DOHH2 (cell line): ENCODE measurements around the gene PAQR9.

Experiments
- H3F3A ChIP-seq: fragments of 200-600 bp; sonication (generic), shearing (Covaris generic); 2 replicates; pipeline ENCODE4 v1.6.0; 2016; ENCODE audit warnings: antibody characterized with exemption, mild to moderate bottlenecking; ENCODE audit not compliant: control insufficient read depth, insufficient read depth
- H3K27ac ChIP-seq: fragments of 200-600 bp; sonication (generic); 2 replicates; pipeline ENCODE4 v1.5.1; 2014; ENCODE audit warnings: low read depth, mild to moderate bottlenecking, low read length, moderate library complexity
- H3K27me3 ChIP-seq: fragments of 200-600 bp; sonication (generic); 2 replicates; pipeline ENCODE4 v1.6.1; 2014; ENCODE audit warnings: mild to moderate bottlenecking, low read length, mixed read lengths; ENCODE audit not compliant: control insufficient read depth
- H3K36me3 ChIP-seq: fragments of 200-600 bp; sonication (generic); 2 replicates; pipeline ENCODE4 v1.6.1; 2014; ENCODE audit warnings: mild to moderate bottlenecking, low read length, moderate library complexity, mixed read lengths; ENCODE audit not compliant: control insufficient read depth
- H3K4me1 ChIP-seq: fragments of 200-600 bp; sonication (generic); 2 replicates; pipeline ENCODE4 v1.6.1; 2014; ENCODE audit warnings: mild to moderate bottlenecking, low read length, mixed read lengths; ENCODE audit not compliant: control insufficient read depth
- H3K4me2 ChIP-seq: fragments of 200-600 bp; sonication (generic); 2 replicates; pipeline ENCODE4 v1.6.0; 2014; ENCODE audit warnings: mild to moderate bottlenecking, low read length, moderate library complexity
- H3K4me3 ChIP-seq: fragments of 200-600 bp; sonication (generic); 2 replicates; pipeline ENCODE4 v1.5.1; 2014; ENCODE audit warnings: mild to moderate bottlenecking, low read length, mixed read lengths
- H3K79me2 ChIP-seq: fragments of 200-600 bp; sonication (generic); 2 replicates; pipeline ENCODE4 v1.6.1; 2014; ENCODE audit warnings: mild to moderate bottlenecking, low read length, mixed read lengths; ENCODE audit not compliant: control insufficient read depth
- H3K9me2 ChIP-seq: fragments of 200-600 bp; sonication (generic); replicated peaks from 2 replicates; pipeline ENCODE4 v1.6.1; 2014; ENCODE audit warnings: mild to moderate bottlenecking, low read length, mixed read lengths; ENCODE audit not compliant: control insufficient read depth
- H3K9me3 ChIP-seq: fragments of 200-600 bp; sonication (generic); 2 replicates; pipeline ENCODE4 v1.6.1; 2014; ENCODE audit warnings: antibody characterized with exemption, low read length, mixed read lengths; ENCODE audit not compliant: control insufficient read depth, insufficient read depth
- H4K20me1 ChIP-seq: fragments of 200-600 bp; sonication (generic); 2 replicates; pipeline ENCODE4 v1.6.0; 2014; ENCODE audit warnings: low read depth, mild to moderate bottlenecking, antibody characterized with exemption, low read length, moderate library complexity; ENCODE audit not compliant: control insufficient read depth, insufficient read depth
- CTCF ChIP-seq: fragments of 200-600 bp; sonication (generic); IDR thresholded peaks from one replicate; pipeline ENCODE4 v1.5.1; 2014; ENCODE audit warnings: antibody characterized with exemption, mild to moderate bottlenecking, low read depth, low read length; ENCODE audit not compliant: poor library complexity, severe bottlenecking
- EZH2phosphoT487 ChIP-seq: fragments of 200-600 bp; sonication (generic); IDR thresholded peaks from 2 replicates; pipeline ENCODE4 v1.6.1; 2017; ENCODE audit warnings: borderline replicate concordance, mild to moderate bottlenecking, antibody characterized with exemption, low read length, moderate library complexity, mixed read lengths

The PAQR9 gene

GRCh38 chr3:142929890-142930289 is 33.6 kb downstream of the PAQR9 start:
- no peaks in the 10 kb centered on the region for H3K36me3 ChIP-seq
- H3K27ac ChIP-seq: no peak overlapping the region

DNA sequence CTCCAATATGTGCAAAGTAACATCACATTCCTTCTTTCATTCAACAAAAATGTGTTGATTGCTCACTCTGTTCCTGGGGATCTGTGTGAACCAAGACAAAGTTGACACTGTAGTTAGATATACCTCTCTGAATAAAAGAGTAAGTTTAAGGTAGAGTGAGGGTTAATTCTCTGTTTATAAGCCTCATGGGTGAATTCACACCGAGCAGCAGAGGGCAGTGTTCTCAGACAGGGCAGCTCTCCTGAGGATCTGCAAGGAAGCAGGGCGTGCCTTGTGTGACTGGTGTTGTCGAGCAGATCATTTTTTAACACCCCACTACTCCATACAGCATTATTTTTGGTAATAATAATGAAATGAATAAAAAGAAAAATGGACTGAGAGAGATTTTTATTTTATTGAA is 34.4 kb downstream of the PAQR9 start:
- no peaks in the 10 kb centered on the region for H4K20me1 ChIP-seq
- H3K9me3 ChIP-seq: no peaks in the 10 kb centered on the region; the same call in 1 of the 2 replicates
- H3K36me3 ChIP-seq: no peaks in the 10 kb centered on the region
- H3F3A ChIP-seq: no peaks in the 10 kb centered on the region
- TF ChIP-seq EZH2phosphoT487 (no peak), CTCF (peak; percentile 63)
- H3K79me2 ChIP-seq: no peaks in the 10 kb centered on the region
- H3K9me2 ChIP-seq: no peaks in the 10 kb centered on the region
- H3K27me3 ChIP-seq: no peaks in the 10 kb centered on the region
- no peak overlapping the region for H3K4me3 ChIP-seq
- H3K27ac ChIP-seq: no peak overlapping the region
- no peak overlapping the region for H3K4me2 ChIP-seq
- no peaks in the 10 kb centered on the region for H3K4me1 ChIP-seq

More at GRCh38 chr3:142929890-142930289, 33.6 kb downstream of the PAQR9 start:
- Histone ChIP-seq H3K9me3 (no peaks in the 10 kb centered on the region), H3K4me1 (no peaks in the 10 kb centered on the region), H3K4me3 (no peak overlapping the region), H3K4me2 (no peak overlapping the region), H3K27me3 (0 out of 2 replicates have a peak, but pooled peaks cover 3% of the 10 kb centered on the region), H4K20me1 (no peaks in the 10 kb centered on the region), H3K9me2 (no peaks in the 10 kb centered on the region), H3K79me2 (no peaks in the 10 kb centered on the region), H3F3A (no peaks in the 10 kb centered on the region)
- TF ChIP-seq EZH2phosphoT487 (no peak), CTCF (no peak)

GRCh38 chr3:142926368-142926944 is 37.0 kb downstream of the PAQR9 start:
- Histone ChIP-seq H3K9me2 (no peaks in the 10 kb centered on the region), H4K20me1 (no peaks in the 10 kb centered on the region), H3K4me1 (no peaks in the 10 kb centered on the region), H3K36me3 (no peaks in the 10 kb centered on the region), H3K4me2 (no peak overlapping the region), H3F3A (no peaks in the 10 kb centered on the region), H3K79me2 (no peaks in the 10 kb centered on the region), H3K9me3 (no peaks in the 10 kb centered on the region; the same call in 1 of the 2 replicates), H3K27me3 (no peaks in the 10 kb centered on the region), H3K4me3 (no peak overlapping the region), H3K27ac (no peak overlapping the region)
- no peak for TF ChIP-seq EZH2phosphoT487
- TF ChIP-seq CTCF: no peak
